NB4 (cell line): Measurements from ENCODE around the gene RGS19.

Source experiments
- CTCF ChIP-seq: IDR thresholded peaks from one replicate; pipeline ENCODE4 v1.5.1; 2012; ENCODE audit warnings: low read depth, low read length
- MAX ChIP-seq: IDR thresholded peaks from 2 replicates; pipeline ENCODE4 v1.6.1; 2011; ENCODE audit warnings: low read depth, low read length
- MYC ChIP-seq: IDR thresholded peaks from 2 replicates; pipeline ENCODE4 v1.6.1; 2011; ENCODE audit warnings: low read depth, low read length
- POLR2A ChIP-seq: IDR thresholded peaks from 2 replicates; pipeline ENCODE4 v1.6.1; 2011; ENCODE audit warnings: mild to moderate bottlenecking; ENCODE audit not compliant: insufficient read length; ENCODE audit errors: extremely low read depth

DNA sequence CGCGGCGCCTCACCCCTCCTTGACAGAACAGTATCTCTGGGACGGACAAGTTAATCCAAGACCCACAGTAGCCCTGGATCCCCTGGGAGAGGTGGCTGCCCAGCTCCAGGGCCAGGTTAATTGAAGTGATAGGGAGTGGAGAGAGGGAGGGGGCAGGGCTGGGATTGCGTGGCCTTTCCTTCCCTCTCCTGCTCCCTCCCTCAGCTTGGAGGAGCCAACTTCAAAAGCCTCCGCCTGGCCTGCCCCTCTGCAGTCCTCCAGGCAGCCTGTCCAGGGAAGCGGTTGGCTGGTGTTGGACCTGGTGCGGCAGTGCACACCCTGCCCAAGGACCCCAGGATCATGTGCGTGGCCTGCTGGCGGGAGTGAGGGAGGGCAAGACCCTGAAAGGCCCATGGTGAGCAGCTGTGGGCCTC, 43.4 kb downstream of the RGS19 start, which contains the start of gene C20orf204:
- TF ChIP-seq CTCF = no peak
- TF ChIP-seq POLR2A = no peak
- TF ChIP-seq MYC = no peak
- TF ChIP-seq MAX = no peak
